ENCODE results near the gene S100A13.

DNA sequence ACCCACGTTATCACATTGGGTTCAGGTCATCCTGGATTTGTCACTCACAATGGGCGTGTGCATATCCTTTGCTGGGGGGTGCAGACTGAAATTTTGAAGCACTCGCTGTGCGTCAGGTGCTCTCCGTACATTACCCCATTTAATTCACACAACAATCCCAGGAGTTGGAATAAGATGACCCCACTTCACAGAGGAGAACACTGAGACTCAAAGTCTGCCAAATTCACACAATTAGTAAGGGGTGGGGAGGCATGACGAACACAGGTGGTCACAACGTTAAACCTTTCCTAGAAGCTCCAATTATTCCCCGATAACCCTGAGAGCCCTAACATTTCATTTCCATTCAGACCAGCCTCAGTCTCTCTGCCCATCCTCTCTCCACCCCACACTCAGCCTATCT lies 57.8 kb downstream of the S100A13 start:
- TF ChIP-seq POLR2A (IDR thresholded peaks at IDR 0.05): no peak
- TF ChIP-seq, protein P1, sequence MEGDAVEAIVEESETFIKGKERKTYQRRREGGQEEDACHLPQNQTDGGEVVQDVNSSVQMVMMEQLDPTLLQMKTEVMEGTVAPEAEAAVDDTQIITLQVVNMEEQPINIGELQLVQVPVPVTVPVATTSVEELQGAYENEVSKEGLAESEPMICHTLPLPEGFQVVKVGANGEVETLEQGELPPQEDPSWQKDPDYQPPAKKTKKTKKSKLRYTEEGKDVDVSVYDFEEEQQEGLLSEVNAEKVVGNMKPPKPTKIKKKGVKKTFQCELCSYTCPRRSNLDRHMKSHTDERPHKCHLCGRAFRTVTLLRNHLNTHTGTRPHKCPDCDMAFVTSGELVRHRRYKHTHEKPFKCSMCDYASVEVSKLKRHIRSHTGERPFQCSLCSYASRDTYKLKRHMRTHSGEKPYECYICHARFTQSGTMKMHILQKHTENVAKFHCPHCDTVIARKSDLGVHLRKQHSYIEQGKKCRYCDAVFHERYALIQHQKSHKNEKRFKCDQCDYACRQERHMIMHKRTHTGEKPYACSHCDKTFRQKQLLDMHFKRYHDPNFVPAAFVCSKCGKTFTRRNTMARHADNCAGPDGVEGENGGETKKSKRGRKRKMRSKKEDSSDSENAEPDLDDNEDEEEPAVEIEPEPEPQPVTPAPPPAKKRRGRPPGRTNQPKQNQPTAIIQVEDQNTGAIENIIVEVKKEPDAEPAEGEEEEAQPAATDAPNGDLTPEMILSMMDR (IDR thresholded peaks at IDR 0.05): no peak
